Stomach smooth muscle (tissue), 2 donors: ENCODE results near the gene VWC2.

Source experiments
- H3K27ac ChIP-seq: one replicate; pipeline ENCODE4 v1.7.0; 2013; ENCODE audit warnings: mild to moderate bottlenecking, low read length, inconsistent platforms
- H3K27me3 ChIP-seq, 2 donors: one replicate each; pipeline ENCODE4 v1.7.0; 2013; ENCODE audit warnings: low read length in 2 of 2; ENCODE audit not compliant: insufficient read depth in 2 of 2, control insufficient read depth in 1 of 2
- H3K36me3 ChIP-seq, 2 donors: one replicate each; pipeline ENCODE4 v1.7.0; 2013; ENCODE audit warnings: low read length in 2 of 2; ENCODE audit not compliant: control insufficient read depth in 2 of 2, insufficient read depth in 2 of 2
- H3K4me1 ChIP-seq: one replicate; pipeline ENCODE4 v1.7.0; 2013; ENCODE audit warnings: low read length; ENCODE audit not compliant: control insufficient read depth, insufficient read depth
- H3K4me3 ChIP-seq, 2 donors: one replicate each; pipeline ENCODE4 v1.7.0; 2013; ENCODE audit warnings: low read length in 2 of 2
- H3K9ac ChIP-seq, 2 donors: one replicate each; pipeline ENCODE4 v1.7.0; 2013; ENCODE audit warnings: low read length in 2 of 2, mild to moderate bottlenecking in 1 of 2
- H3K9me3 ChIP-seq, 2 donors: one replicate each; pipeline ENCODE4 v1.7.0; 2013; ENCODE audit warnings: low read length in 2 of 2; ENCODE audit not compliant: control insufficient read depth in 2 of 2
- donor health status: healthy.
- donor health status: Pancreatic carcinoma.

The VWC2 gene

GRCh38 chr7:49931627-49932026 is 158.2 kb downstream of the VWC2 start:
- Histone ChIP-seq H3K4me3 (no peak overlapping the region), H3K27ac (no peak overlapping the region), H3K36me3 (no peaks in the 10 kb centered on the region), H3K4me1 (no peaks in the 10 kb centered on the region), H3K9me3 (no peaks in the 10 kb centered on the region), H3K9ac (no peak overlapping the region), H3K27me3 (no peaks in the 10 kb centered on the region)

DNA sequence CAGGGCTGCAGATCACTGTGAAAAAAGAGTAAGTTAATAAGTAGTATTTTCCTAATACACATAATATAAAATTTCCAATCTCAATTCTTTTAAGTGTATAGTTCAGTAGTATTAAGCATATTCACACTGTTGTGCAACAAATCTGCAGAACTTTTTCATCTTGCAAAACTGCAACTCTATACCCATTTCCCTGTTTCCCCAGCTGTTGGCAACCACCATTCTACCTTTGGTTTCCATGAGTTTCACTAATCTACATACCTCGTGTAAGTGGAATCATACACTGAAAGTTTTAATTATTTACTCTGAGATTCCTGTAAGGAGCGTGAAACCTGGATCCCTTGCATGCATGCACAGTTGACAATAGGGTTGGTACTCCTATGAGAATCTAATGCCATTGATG is 164.2 kb downstream of the VWC2 start:
- Histone ChIP-seq H3K4me1 (no peaks in the 10 kb centered on the region), H3K27ac (no peak overlapping the region), H3K4me3 (no peak overlapping the region)

More for the DNA sequence above, 164.2 kb downstream of the VWC2 start:
- Histone ChIP-seq H3K9ac (no peak overlapping the region), H3K9me3 (peaks cover 0 to 3% of the 10 kb centered on the region in 2 donors), H3K36me3 (no peaks in the 10 kb centered on the region), H3K27me3 (no peaks in the 10 kb centered on the region)
